HG03439 (cell line): Measurements from ENCODE around the gene MAPK1.
"Not testable (repeated sequence)": the region's sequence is repeated elsewhere in the genome, so short reads cannot be mapped to it uniquely, and the experiment has no call there.

ENCODE experiments used
- ATAC-seq: cut with Tn5 transposase; IDR thresholded peaks from one replicate; pipeline ENCODE4 v1.9.1; 2021; ENCODE audit warnings: mild to moderate bottlenecking, moderate library complexity; ENCODE audit not compliant: unreplicated experiment

Gene MAPK1

DNA sequence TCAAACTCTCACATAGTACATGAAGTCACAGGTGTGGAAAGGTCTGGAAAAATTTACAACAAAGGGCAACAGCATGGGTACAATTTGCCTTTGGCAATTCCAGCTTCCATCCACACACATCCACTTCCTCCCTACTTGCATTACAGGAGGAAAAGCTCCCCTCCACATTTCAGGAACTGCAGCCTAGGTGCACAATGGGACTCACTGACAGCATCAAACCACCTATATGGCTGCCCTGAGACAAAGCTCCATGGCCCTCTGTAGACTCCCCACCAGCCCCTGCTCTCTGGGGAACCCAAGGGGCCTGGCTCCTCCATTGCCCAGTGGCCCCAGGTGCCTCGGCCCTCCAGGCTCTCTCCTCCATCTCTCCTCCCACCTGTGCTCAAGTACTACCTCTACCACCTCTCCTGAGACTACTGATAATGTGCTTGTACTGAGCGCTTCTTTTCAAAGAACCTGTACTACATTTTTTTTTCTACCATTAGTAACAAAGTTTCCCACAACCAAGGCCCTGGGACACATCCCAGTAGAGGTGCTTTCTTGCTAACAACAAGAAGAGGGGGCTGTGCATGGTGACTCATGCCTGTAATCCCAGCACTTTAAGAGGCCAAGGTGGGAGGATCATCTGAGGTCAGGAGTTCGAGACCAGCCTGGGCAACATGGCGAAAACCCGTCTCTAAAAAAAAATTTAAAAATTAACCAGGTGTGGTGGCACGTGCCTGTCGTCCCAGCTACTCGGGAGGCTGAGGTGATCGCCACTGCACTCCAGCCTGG is 136.7 kb downstream of the MAPK1 start:
- ATAC-seq = no peak

DNA sequence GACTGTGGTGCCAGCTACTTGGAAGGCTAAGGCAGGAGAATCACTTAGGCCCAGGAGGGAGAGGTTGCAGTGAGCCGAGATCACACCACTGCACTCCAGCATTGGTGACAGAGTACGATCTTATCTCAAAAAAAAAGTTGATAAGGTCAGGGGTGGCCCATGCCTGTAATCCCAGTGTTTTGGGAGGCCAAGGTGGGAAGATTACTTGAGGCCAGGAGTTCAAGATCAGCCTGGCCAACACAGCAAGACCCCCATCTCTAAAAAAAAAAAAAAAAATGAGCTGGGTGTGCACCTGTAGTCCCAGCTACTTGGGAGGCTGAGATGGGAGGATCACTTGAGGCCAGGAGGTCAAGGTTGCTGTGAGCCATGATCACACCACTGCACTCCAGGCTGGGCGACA is 138.3 kb downstream of the MAPK1 start:
- not testable (repeated sequence) for ATAC-seq

DNA sequence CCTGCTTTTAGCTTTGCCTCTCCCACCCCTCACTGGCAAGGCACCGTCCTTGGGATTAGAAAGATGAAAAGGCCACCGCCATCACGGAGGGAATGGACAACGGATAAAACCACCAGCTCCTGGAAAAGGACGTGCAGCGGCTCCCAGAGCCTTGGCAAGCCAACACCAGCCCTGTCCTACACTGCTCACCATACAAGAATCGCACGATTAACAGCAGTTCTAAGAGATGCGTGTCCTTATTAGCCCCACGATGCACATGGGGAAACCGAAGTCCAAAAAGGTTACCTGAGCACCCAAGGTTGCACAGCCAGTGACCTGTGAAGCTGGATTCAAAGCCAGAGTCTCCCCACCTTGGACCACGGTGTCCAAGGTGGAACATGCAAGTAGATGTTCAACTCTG is 139.2 kb downstream of the MAPK1 start:
- no peak for ATAC-seq

DNA sequence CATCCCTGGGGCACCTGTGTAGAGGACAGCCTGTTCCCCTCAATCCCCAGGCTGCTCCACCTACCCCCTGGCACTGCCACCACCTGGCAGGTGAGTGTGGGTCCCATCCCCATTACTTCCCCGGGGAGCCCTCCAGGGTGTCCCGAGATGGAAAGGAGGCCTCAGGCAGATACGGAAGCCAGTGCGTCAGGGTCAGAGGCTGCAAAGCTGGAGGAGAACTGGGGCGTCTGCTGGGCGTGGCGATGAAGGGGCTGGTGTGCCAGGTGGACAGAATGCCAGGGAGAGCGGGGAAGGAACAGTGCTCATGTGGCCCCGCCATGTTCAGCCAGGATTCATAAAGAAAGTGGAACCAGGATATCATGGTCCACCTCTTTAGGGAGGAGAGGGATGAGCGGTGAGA is 139.7 kb downstream of the MAPK1 start:
- no peak for ATAC-seq

DNA sequence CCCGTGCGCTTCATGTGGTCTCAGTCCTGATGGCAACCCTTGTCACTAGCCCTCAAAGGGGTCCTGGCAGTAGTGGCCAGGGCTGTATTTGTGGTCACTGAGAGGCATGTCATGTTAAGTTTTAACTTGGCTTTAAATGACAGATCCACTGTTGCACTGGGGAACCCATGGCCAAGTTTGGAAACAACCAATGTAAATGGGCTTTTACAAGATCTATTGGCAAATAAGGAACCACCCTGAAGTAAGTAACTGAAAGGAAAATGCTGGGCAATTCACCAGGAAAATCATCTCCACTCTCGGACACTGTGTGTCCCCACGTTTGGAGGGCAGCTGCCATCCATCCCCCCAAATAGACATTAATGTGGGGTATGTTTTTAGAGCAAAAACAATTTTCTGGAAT is 140.3 kb downstream of the MAPK1 start:
- no peak for ATAC-seq

DNA sequence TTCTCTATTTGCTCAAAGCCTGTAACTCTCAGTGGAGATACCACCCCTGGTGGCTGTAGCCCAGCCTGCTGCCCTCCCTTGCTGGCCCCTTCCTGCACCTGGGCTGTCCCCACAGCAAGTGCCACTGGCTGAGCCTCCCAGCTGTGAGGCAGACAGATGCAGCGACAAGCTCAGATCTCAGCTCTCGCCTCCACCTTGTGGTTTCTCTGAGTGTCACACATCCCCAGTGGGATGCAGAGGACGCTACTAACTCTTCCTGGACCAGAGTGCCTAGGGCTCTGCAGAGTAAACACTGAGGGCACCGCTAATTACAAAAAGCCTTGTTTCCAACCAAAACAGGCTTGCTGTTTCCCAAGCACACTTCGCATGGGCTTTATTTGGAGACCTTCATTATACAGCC is 140.8 kb downstream of the MAPK1 start:
- ATAC-seq = no peak

DNA sequence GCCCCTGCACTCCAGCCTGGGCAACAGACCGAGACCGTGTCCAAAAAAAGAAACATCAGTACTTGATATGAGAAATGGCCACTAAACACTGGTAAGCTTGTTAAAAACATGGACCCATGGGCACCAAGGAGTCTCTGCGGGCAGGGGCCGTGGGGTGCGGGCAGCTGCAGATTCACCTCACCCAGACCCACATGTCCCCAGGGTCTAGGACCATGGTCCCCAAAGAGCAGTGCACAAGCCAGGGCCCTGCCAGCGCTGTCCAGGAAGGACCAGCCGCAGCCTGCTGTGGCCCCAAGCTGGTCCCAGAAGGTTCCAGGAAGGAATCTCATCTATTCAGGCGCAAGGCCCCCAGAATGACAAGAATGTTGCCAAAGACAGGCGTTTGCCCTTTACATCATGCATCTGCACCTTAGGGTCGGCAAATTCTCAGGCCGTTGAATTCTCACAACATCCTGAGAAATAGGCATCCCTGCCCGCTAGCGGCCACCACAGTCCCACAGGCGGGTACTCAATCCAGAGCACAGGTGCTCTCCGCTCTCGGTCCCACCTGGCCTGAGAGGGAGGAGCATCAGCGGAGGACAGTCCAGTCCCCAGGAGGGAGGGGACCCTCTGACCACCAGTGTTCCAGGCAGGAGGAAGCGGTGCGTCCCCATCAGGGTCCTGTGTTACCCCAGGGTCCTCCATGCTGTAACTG is 141.3 kb downstream of the MAPK1 start:
- no peak for ATAC-seq

DNA sequence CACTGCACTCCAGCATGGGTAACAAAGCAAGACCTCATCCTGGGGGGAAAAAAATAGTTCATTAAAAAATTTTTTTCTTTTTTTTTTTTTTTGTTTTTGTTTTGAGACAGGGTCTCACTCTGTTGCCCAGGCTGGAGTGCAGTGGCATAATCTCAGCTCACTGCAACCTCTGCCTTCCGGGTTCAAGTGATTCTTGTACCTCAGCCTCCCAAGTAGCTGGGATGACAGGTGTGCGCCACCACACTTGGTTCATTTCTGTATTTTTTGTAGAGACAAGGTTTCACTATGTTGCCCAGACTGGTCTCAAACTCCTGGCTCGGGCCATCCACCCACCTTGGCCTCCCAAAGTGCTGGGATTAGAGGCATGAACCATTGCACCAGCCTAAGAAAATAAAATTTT is 142.9 kb downstream of the MAPK1 start:
- ATAC-seq = not testable (repeated sequence)

DNA sequence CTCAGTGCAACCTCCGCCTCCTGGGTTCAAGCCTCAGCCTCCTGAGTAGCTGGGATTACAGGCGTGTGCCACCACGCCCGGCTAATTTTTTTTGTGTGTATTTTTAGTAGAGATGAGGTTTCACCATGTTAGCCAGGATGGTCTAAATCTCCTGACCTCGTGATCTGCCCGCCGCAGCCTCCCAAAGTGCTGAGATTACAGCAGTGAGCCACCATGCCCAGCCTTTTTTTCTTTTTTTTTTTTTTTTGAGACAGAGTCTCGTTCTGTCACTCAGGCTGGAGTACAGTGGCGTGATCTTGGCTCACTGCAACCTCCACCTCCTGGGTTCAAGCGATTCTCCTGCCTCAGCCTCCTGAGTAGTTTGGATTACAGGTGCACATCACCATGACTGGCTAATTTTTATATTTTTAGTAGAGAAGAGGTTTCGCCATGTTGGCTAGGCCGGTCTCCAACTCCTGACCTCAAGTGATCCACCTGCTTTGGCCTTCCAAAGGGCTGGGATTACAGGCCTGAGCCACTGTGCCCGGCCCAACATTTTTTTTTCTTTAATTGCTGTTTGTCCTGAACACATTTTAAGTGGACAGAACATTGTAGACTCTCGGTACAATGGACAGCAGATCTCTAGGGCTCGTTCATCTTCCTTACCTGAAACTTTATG is 146.1 kb downstream of the MAPK1 start:
- not testable (repeated sequence) for ATAC-seq

DNA sequence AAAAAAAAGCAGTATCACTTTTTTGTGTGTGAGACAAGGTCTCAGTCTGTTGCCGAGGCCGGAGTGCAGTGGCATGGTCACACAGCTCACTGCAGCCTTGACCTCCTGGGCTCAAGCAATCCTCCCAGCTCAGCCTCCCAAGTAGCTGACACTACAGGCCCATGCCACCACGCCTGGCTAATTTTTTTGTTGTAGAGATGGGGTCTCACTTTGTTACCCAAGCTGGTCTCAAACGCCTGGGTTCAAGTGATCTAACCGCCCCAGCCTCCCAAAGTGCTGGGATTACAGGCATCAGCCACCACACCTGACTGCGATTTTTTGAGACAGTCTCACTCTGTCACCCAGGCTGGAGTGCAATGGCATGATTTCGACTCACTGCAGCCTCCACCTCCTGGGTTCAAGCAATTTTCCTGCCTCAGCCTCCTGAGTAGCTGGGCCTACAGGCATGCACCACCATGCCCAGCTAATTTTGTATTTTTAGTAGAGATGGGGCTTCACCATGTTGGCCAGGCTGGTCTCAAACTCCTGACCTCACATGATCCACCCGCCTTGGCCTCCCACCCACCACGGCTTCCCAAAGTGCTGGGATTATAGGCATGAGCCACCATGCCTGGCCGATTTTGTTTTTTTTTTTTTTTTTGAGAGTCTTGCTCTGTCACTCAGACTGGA is 147.1 kb downstream of the MAPK1 start:
- ATAC-seq = not testable (repeated sequence)

DNA sequence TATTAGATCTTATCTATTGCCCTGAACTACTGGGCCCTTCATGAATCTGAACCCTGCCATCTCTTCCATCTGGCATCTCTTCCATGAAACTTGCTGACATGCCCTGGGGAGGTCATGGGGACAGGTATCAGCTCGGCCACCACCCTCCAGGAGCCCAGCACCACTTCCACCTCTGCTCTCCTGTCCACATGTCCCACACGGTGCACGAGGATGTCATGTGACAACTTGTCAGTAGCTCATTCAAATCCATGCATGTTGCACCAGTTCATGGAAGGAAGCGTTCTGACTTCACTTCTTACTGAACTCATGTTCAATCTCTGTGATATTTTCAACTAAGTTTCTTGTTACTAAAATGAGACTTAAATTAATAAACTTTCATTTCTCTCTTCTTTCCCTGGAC is 148.4 kb downstream of the MAPK1 start:
- no peak for ATAC-seq

DNA sequence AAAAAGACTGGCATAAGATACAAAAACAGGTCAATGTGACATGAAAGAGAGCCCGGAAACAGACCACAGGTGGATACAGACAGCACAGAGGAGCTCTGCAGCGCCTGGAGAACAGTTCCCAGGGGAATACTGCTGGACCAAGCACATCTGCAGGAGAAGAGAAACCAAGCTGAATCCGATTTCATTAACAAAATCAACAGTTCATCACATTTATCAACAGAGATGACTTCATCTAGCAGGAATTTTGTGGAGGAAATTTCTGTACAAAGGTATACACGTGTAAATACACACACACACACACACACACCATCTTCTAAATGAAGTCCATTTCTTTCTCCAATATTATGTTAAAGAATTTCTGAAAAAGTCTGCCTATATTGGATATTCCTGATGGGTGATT is 148.9 kb downstream of the MAPK1 start:
- ATAC-seq = no peak

DNA sequence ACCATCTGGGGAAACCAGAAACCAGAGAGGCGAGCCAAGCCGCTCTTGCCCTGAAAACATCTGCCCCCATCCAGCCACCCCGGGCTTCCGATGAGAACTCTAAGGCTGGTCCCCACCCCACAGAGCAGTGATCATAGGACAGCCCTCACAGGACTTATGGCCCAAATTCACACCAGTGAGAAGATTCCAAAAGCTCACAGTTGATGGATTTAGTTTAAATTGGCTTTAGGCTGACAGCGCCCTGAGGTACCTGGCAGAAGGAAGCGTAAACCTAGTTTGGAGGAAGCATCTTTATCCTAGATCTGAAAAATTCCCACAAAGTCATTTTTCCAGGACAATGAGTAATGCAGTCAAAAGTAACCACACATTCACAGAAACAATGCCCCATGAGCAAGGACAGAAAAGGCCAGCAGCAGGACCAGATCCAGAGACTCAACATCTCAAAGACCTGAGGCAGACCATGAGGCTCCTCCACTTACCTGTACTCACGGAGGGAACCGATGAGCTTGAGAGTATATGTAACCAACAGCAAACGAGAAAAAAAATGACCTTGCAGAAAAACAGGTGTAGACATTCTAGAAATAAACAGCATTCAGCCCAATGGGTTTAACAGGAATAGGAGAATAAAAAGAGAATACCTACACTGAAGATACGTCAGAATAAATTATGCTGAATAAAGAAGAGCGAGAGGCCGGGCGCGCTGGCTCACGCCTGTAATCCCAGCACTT is 150.9 kb downstream of the MAPK1 start:
- ATAC-seq = not testable (repeated sequence)

DNA sequence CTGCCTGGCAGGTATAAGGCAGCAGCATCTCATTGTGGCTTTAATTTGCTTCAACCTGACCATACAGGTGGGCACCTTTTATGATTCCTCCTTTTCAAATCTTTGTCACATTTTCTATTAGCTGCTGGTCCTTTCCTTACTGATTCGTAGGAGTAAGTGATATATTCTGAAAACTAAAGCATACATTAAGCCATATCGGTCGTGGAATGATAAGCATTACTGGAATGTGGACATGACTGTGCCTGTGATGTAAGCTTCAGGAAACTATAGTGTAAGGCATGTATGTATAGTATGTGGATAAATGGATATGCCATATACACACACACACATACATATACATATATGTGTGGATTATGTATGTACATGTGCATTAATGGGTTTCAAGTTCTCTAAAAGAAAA is 152.7 kb downstream of the MAPK1 start:
- ATAC-seq = no peak

DNA sequence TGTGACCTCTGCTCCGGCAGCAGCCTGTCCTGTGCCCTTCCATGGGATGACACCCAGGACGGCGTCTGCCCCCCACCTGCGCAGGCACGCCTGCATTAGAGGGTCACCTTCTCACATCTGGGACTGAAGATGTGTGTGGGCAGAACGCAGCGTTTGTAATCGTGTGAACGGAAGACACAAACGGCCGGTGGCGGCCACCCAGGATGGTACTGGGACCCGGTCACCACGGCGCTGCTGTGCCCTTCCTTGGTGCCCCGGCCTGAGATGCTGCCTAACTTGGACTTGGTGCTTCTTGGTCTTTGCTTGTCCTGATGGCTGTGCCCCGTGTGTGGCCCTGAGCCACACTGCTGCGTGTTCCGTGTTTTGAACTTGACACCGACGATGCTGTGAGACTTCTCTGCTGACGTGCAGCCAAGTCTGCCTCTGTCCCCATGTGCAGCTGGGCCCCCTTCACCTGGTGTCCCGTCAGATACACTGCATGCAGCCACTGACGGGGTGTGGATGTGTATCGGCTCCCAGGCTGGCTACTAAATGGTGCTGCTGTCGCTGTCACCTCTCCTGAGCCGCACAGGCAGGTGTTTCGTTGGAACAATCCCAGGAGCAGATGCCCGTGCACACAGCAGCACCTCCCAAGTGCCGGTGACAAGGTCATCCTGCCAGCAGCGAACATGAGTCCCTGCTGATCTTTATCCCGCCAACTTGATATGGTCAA is 153.2 kb downstream of the MAPK1 start:
- no peak for ATAC-seq

DNA sequence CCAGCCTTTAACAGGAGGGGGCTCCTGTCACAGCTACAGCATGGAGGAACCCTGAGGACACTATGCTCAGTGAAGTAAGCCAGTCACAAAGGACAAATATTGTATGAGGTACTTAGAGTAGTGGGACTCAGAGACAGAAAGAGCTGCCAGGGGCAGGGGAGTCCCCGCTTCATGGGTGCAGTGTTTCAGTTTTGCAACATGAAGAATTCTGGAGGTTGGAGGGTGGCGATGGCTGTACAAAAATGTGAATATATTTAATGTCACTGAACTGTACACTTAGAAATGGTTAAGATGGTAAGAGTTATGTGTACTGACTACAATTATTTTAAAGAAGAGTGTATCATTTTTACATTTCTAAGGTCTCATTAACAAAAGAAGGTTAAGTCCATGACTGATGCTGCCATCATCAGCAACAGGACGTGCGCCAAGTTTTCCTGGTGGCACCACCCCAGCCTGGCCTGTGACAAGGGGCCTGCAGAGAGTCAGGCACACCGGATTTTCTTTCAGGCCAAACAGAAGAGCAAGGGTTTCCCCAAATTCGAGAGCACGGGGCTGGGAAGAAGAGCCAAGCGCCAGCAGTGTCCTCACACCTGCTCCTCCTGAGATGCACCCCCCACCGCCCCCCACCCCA is 153.9 kb downstream of the MAPK1 start:
- no peak for ATAC-seq

DNA sequence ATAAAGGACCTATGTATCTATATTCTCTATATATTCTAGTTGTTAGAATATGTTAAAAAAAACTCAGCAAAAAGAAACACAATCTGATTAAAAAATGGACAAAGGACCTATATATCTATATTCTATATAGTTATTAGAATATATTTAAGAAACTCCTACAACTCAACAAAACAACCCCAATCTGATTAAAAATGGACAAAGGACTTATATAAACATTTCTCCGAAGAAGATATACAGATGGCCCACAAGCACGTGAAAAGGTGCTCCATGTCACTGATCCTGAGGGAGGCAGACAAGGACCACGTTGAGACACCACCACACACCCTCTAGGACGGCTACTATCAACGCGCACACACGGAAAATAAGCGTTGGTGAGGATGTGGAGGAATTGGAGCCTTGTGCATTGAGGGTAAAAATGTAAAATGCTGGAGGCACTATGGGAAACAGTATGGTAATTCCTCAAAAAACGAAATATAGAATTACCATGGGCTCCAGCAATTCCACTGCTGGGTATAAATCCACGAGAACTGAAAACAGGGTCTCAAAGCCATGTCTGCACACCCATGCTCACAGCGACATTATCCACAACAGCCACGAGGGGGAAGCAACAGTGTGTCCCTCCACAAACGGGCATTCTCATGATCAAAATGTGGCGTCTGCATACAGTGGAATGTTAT is 154.6 kb downstream of the MAPK1 start:
- ATAC-seq = no peak

DNA sequence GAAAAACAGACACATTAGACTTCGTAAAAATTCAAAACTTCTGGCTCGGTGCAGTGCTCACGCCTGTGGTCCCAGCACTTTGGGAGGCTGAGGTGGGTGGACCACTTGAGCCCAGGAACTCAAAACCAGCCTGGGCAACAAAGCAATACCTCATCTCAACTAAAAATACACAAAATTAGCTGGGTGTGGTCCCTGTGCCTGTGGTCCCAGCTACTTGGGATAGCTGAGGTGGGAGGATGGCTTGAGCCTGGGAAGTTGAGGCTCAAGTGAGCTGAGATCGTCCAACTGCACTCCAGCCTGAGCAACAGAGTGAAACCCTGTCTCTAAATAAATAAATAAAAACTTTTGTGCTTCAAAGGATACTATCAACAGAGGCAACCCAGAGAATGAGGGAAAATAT is 155.6 kb downstream of the MAPK1 start:
- ATAC-seq = no peak

DNA sequence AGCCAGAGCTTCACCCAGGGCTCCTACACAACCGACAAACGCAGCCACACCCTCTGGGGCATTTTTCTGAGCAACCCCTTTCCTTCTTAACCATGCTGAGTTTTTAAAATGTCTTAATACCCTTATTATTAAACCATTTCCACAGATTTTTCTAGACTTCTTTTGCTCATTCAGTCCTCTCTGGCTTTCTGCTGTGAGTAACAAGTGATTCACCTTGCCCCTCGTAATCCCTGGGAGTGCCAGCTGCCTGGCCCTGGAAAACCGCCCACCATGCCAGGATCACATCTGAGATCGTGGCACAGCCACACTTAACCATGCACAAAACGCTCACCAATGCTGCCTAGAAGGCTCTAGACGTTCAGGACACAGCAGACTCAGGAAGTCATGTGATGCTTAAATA is 157.3 kb downstream of the MAPK1 start:
- no peak for ATAC-seq
